HepG2 (cell line): ENCODE data around the gene PID1. TPM values are rescaled to one million over a fixed set of nuclear protein-coding genes. Genes with fewer than 3 reads are reported as not detected.

Experiments used
- ATAC-seq: fragments of 200-7000 bp; cut with Tn5 transposase; 3 replicates; pipeline ENCODE4 v1.9.1; 2020; ENCODE audit warnings: mild to moderate bottlenecking, moderate library complexity
- BruUV-seq: library from RNA; stranded (reverse); fragments of 400-500 nt; replicated peaks from 2 replicates; lab custom pipeline; 2021; lab: Mats Ljungman, UMichigan
- CTCF ChIA-PET: fragments of 300-600 bp; formaldehyde crosslinking; extraction: SDS; loops from one replicate; lab custom pipeline; 2021; ENCODE audit warnings: low total read pairs, inconsistent platforms, low intra/inter-chr PET ratio; lab: Yijun Ruan, JAX
- POLR2A ChIA-PET: fragments of 350-600 bp; sonication (Branson Sonifier 250); formaldehyde crosslinking; loops from one replicate; lab custom pipeline; 2020; ENCODE audit warnings: antibody characterized with exemption, inconsistent platforms; lab: Yijun Ruan, JAX
- DNase-seq: peaks from one replicate; pipeline ENCODE4 v3.0.0-alpha.2; 2015; ENCODE audit warnings: low spot score
- FAIRE-seq: peaks from 3 replicates; lab custom pipeline; 2011; peaks lifted over from hg19 to GRCh38; lab: Jason Lieb, UNC
- H2AFZ ChIP-seq: one replicate; pipeline ENCODE4 v1.6.1; 2011; ENCODE audit warnings: low read length, inconsistent platforms
- H3K27ac ChIP-seq: fragments of 300-600 bp; 3 replicates; pipeline ENCODE4 v1.8.0; 2011; ENCODE audit warnings: mixed run types, mild to moderate bottlenecking, mixed read lengths, low read length, inconsistent platforms; ENCODE audit not compliant: insufficient read depth; ENCODE audit errors: extremely low read length
- H3K27me3 ChIP-seq, 2 experiments: fragments of 200-600 bp in 1 of 2; 2 replicates in 1 of 2; 3 replicates in 1 of 2; pipeline versions ENCODE4 v1.6.0 to v1.8.0; 2011; ENCODE audit warnings: low read length in 2 of 2, mild to moderate bottlenecking in 2 of 2, moderate library complexity in 2 of 2, inconsistent platforms in 1 of 2; ENCODE audit not compliant: insufficient read depth in 2 of 2, control insufficient read depth in 1 of 2
- H3K36me3 ChIP-seq, 2 experiments: fragments of 200-600 bp in 1 of 2; replicated peaks in 1 of 2; 2 replicates in 1 of 2; 3 replicates in 1 of 2; pipeline versions ENCODE4 v1.5.1 to v1.8.0; 2011; ENCODE audit warnings: low read length in 2 of 2, inconsistent platforms in 1 of 2; ENCODE audit not compliant: insufficient read depth in 2 of 2, control insufficient read depth in 1 of 2
- H3K4me1 ChIP-seq: 2 replicates; pipeline ENCODE4 v1.5.1; 2012; ENCODE audit warnings: low read length, inconsistent platforms; ENCODE audit not compliant: insufficient read depth
- H3K4me2 ChIP-seq: 2 replicates; pipeline ENCODE4 v1.6.0; 2011; ENCODE audit warnings: low read depth, low read length, inconsistent platforms
- H3K4me3 ChIP-seq, 3 experiments: fragments of 200-600 bp in 1 of 3; sonication (generic), shearing (Covaris generic) in 1 of 3; replicated peaks in 1 of 3; 2 replicates each; pipeline ENCODE4 v1.5.1; 2011 to 2016; ENCODE audit warnings: low read length in 3 of 3, inconsistent platforms in 2 of 3, low read depth in 2 of 3, mild to moderate bottlenecking in 2 of 3, control low read depth in 1 of 3, mixed read lengths in 1 of 3; ENCODE audit not compliant: insufficient read depth in 1 of 3
- H3K79me2 ChIP-seq: one replicate; pipeline ENCODE4 v1.6.1; 2011; ENCODE audit warnings: low read length, inconsistent platforms; ENCODE audit not compliant: insufficient read depth
- H3K9ac ChIP-seq: 2 replicates; pipeline ENCODE4 v1.6.0; 2011; ENCODE audit warnings: mild to moderate bottlenecking, low read depth, low read length, inconsistent platforms; ENCODE audit not compliant: insufficient read depth
- H3K9me3 ChIP-seq: 2 replicates; pipeline ENCODE4 v1.5.1; 2012; ENCODE audit warnings: mild to moderate bottlenecking, low read length
- H4K20me1 ChIP-seq: 2 replicates; pipeline ENCODE4 v1.6.0; 2011; ENCODE audit warnings: inconsistent platforms, mild to moderate bottlenecking, low read length, moderate library complexity; ENCODE audit not compliant: insufficient read depth
- BRF2 ChIP-seq: sonication (generic); formaldehyde crosslinking; IDR thresholded peaks from 2 replicates; pipeline ENCODE4 v1.8.1; 2022; ENCODE audit warnings: mild to moderate bottlenecking, missing genetic modification reagents
- E2F1 ChIP-seq: sonication (generic); formaldehyde crosslinking; IDR thresholded peaks from 2 replicates; pipeline ENCODE4 v1.5.0; 2020; ENCODE audit warnings: missing genetic modification reagents
- HNF1B ChIP-seq: sonication (generic); formaldehyde crosslinking; IDR thresholded peaks from 2 replicates; pipeline ENCODE4 v1.5.1; 2020; ENCODE audit warnings: mild to moderate bottlenecking, moderate library complexity, missing genetic modification reagents
- MED8 ChIP-seq: sonication (generic); formaldehyde crosslinking; IDR thresholded peaks from 2 replicates; pipeline ENCODE4 v1.8.1; 2023; ENCODE audit warnings: mild to moderate bottlenecking, missing genetic modification reagents; ENCODE audit not compliant: insufficient replicate concordance
- PRDM4 ChIP-seq: sonication (generic); formaldehyde crosslinking; IDR thresholded peaks from 2 replicates; pipeline ENCODE4 v1.9.0; 2021; ENCODE audit warnings: missing genetic modification reagents, borderline replicate concordance
- RFXAP ChIP-seq: sonication (generic); formaldehyde crosslinking; IDR thresholded peaks from 2 replicates; pipeline ENCODE4 v1.4.0; 2020; ENCODE audit warnings: missing genetic modification reagents, borderline replicate concordance
- SIN3A ChIP-seq: IDR thresholded peaks from 2 replicates; pipeline ENCODE4 v1.6.1; 2011; ENCODE audit warnings: low read depth, mild to moderate bottlenecking, control low read depth, low read length, borderline replicate concordance
- TCF7 ChIP-seq: sonication (generic); IDR thresholded peaks from 2 replicates; pipeline ENCODE4 v1.6.1; 2016; ENCODE audit warnings: antibody characterized with exemption, low read depth
- ZBED4 ChIP-seq: sonication (generic); formaldehyde crosslinking; IDR thresholded peaks from 2 replicates; pipeline ENCODE4 v1.4.0; 2020; ENCODE audit warnings: missing genetic modification reagents, borderline replicate concordance
- ZNF292 ChIP-seq: sonication (generic); formaldehyde crosslinking; IDR thresholded peaks from 2 replicates; pipeline ENCODE4 v1.8.1; 2022; ENCODE audit warnings: mild to moderate bottlenecking, low read depth, missing genetic modification reagents, borderline replicate concordance
- ZNF354B ChIP-seq: sonication (generic); formaldehyde crosslinking; IDR thresholded peaks from 2 replicates; pipeline ENCODE4 v1.8.0; 2022; ENCODE audit warnings: mild to moderate bottlenecking, missing genetic modification reagents
- WGBS: methylation state at CpG from one replicate; pipeline ENCODE4 v1.1.6; 2017; ENCODE audit warnings: low lambda C conversion rate; 5-methylcytosine and 5-hydroxymethylcytosine counted together
- in situ Hi-C: cut with HindIII; loops from 2 replicates; pipeline ENCODE4 v1.10.0; 2017; ENCODE audit warnings: low pct_unique_long_range_greater_than_20kb; ENCODE audit not compliant: extremely low pct_ligation_motif_present
- intact Hi-C: fragments of 100-400 bp; cut with micrococcal nuclease; formaldehyde crosslinking; loops from one replicate; pipeline ENCODE4 v1.10.0; 2022; ENCODE audit not compliant: unreplicated experiment
- polyA plus RNA-seq, 8 experiments: library from polyadenylated mRNA; depleted of rRNA in 3 of 8; stranded (reverse) in 7 of 8; unstranded in 1 of 8; fragments of >200 nt; fragmentation: Illumina TruSeq in 4 of 8; extraction: Trizol in 4 of 8; gene quantifications; 2 replicates each; pipeline versions ENCODE4 v1.2.1 to v1.2.3, GENCODE V29; 2011 to 2016; ENCODE audit warnings: low read depth in 4 of 8, missing spikeins in 1 of 8, mixed read lengths in 1 of 8; ENCODE audit not compliant: insufficient read depth in 1 of 8
- total RNA-seq, 5 experiments: library from RNA; depleted of rRNA; stranded (reverse); fragments of >200 nt; fragmentation: Illumina TruSeq; extraction: Trizol; gene quantifications; 2 replicates each; pipeline ENCODE4 v1.2.3, GENCODE V29; 2016; ENCODE audit warnings: low read depth in 1 of 5
- TF ChIP-seq, protein P1 (sequence below): sonication (generic); formaldehyde crosslinking; IDR thresholded peaks from 2 replicates; pipeline ENCODE4 v1.8.1; 2023; ENCODE audit warnings: mild to moderate bottlenecking, missing genetic modification reagents, borderline replicate concordance

The PID1 gene
- total and polyA plus RNA-seq, 2 of the 13 experiments (the other 11 are each of a cell fraction or from before 2014, with no cell fraction given), result 0.15 to 0.18 TPM

GRCh38 chr2:229107601-229108000, 163.5 kb downstream of the PID1 start:
- Histone ChIP-seq H3K79me2 (no peaks in the 10 kb centered on the region), H3K9me3 (peaks cover 95% of the 10 kb centered on the region), H3K4me3 (no peak overlapping the region; a peak in 1 of 6 replicates), H3K9ac (no peak overlapping the region), H2AFZ (no peak overlapping the region), H3K27ac (no peak overlapping the region), H3K27me3 (no peaks in the 10 kb centered on the region), H3K36me3 (no peaks in the 10 kb centered on the region), H3K4me2 (no peak overlapping the region), H3K4me1 (no peaks in the 10 kb centered on the region), H4K20me1 (no peaks in the 10 kb centered on the region)
- no peak for FAIRE-seq
- in situ Hi-C loops, result no loop called here
- intact Hi-C loops, result no loop called here
- ChIA-PET CTCF (no interaction called here), POLR2A (no interaction called here)
- no peak for ATAC-seq
- 53% methylated on average over 7 of the region's 7 CpGs for WGBS
- no peak for DNase-seq
- BruUV-seq, result no TSS peak
- TF ChIP-seq ZNF292 (CRISPR knock-in tag) (no peak), PRDM4 (no peak), TCF7 (no peak), ZBED4 (CRISPR knock-in tag) (no peak), E2F1 (CRISPR knock-in tag) (no peak), HNF1B (CRISPR knock-in tag) (no peak), ZNF354B (CRISPR knock-in tag) (no peak), BRF2 (CRISPR knock-in tag) (no peak), MED8 (CRISPR knock-in tag) (no peak), RFXAP (CRISPR knock-in tag) (no peak), SIN3A (no peak)
- TF ChIP-seq, protein P1, sequence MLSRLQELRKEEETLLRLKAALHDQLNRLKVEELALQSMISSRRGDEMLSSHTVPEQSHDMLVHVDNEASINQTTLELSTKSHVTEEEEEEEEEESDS, result no peak
